ENCODE measurements around the gene MYO5C. TPM values are rescaled to one million over a fixed set of nuclear protein-coding genes. Genes with fewer than 3 reads are reported as not detected.

Gene MYO5C
- total and polyA plus RNA-seq, 2 of the 4 experiments (the other 2 are of a cell fraction), result under 0.01 to 0.03 TPM

DNA sequence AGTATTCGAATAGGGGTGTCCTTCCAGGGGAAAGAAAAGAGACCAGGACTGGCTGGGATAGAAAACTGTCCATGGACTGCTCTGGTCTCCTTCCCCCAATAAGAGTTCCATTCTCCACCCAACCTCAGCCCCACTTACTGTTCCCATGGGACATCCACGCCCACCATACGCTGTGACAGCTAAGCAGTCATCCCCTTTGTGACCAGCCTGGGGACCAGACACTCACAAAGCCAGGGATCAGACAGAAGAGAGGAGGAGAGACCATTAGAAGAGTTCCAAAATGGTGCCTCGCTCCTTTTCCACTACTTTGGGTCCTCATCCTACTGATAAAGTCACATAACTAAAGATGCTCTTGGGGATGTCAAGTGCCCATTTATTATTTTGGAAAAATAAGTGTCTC, 76.8 kb downstream of the MYO5C start:
- dilution Hi-C loops (cut with HindIII; ENCODE audit: low sequenced_read_pairs, unreplicated experiment), result no loop called here
- H2BK20ac ChIP-seq (ENCODE audit: low read depth, low read length), result no peak overlapping the region
- H3K9me3 ChIP-seq (ENCODE audit: control insufficient read depth, insufficient read depth, low read length), result no peaks in the 10 kb centered on the region
- no peak overlapping the region for H3K4me3 ChIP-seq (ENCODE audit: insufficient read depth, low read depth, low read length)
- in situ Hi-C loops (cut with MboI; ENCODE audit: low sequenced_read_pairs), result loop anchor here (10.0 kb wide), 1 partner anchor 244 kb away; the partner anchor contains the start of gene LEO1
- H4K20me1 ChIP-seq (ENCODE audit: insufficient read depth, low read length), result no peaks in the 10 kb centered on the region
- ChIA-PET POLR2A (ENCODE audit: unreplicated experiment) (no interaction called here), CTCF (interaction anchor here (1.2 kb wide), 1 partner anchor 9 kb away, joined by 3 read pairs; no protein-coding TSS in a partner anchor)
- H2AK5ac ChIP-seq (ENCODE audit: low read depth, low read length), result no peak overlapping the region
- no peak overlapping the region for H3K27ac ChIP-seq (ENCODE audit: insufficient read depth, low read length)
- no CpG with 5 or more reads among the region's 4 CpGs for WGBS, 2 experiments (ENCODE audit: extremely low coverage in 2 of 2, insufficient read length in 1 of 2)
- no peak overlapping the region for H3K56ac ChIP-seq (ENCODE audit: extremely low read depth, insufficient read depth, low read length)
- H3K9me1 ChIP-seq (ENCODE audit: insufficient read depth, low read length), result no peaks in the 10 kb centered on the region
- H2AK9ac ChIP-seq (replicated peaks; ENCODE audit: low read depth, low read length, poor library complexity), result no peak overlapping the region
- DNase-seq, result no peak
- intact Hi-C loops (cut with micrococcal nuclease), result no loop called here
- no peaks in the 10 kb centered on the region for H3K79me1 ChIP-seq (ENCODE audit: low read depth in 1 of 2, low read length in 2 of 2)
- H3K23ac ChIP-seq (ENCODE audit: low read depth, low read length), result no peak overlapping the region
- no peak for ATAC-seq (ENCODE audit: low read depth)
- no peak overlapping the region for H4K8ac ChIP-seq (ENCODE audit: low read depth in 2 of 2, low read length in 2 of 2)
- H3K4me1 ChIP-seq (ENCODE audit: control insufficient read depth, insufficient read depth, low read length), result peaks cover 1% of the 10 kb centered on the region; the same call in 1 of the 2 replicates
- H2BK5ac ChIP-seq (ENCODE audit: low read depth, low read length, poor library complexity, severe bottlenecking), result no peak overlapping the region
- H3K4me2 ChIP-seq (ENCODE audit: low read depth, low read length), result no peak overlapping the region
- no peak overlapping the region for H2AFZ ChIP-seq (replicated peaks; ENCODE audit: low read length, poor library complexity)
- H3K27me3 ChIP-seq (ENCODE audit: control insufficient read depth, insufficient read depth, low read length), result peaks cover 34% of the 10 kb centered on the region
- no peak overlapping the region for H2BK120ac ChIP-seq (ENCODE audit: low read depth, low read length)
- TF ChIP-seq RCOR1 (IDR thresholded peaks at IDR 0.05; ENCODE audit: insufficient replicate concordance, low read length), result no peak
- no peak overlapping the region for H3K4ac ChIP-seq (ENCODE audit: low read depth, low read length)
- no peak overlapping the region for H4K5ac ChIP-seq (ENCODE audit: low read depth, low read length)
- H2BK15ac ChIP-seq (ENCODE audit: low read depth, low read length), result no peak overlapping the region
- no TSS peak for BruUV-seq (replicated peaks)
- no peak overlapping the region for H3K14ac ChIP-seq (replicated peaks; ENCODE audit: low read depth, low read length)
- H3K18ac ChIP-seq (ENCODE audit: low read depth, low read length), result no peak overlapping the region
- H3K9ac ChIP-seq (ENCODE audit: low read depth, low read length), result no peak overlapping the region
- H4K91ac ChIP-seq (ENCODE audit: insufficient read depth, low read depth, low read length), result no peak overlapping the region
- H3K36me3 ChIP-seq (ENCODE audit: control insufficient read depth, insufficient read depth, low read length), result no peaks in the 10 kb centered on the region
